NCI-H1436 treated with DMSO at 0.1 percent for 48 hours (cell line): ENCODE measurements around the gene ZRANB1.
A peak's percentile ranks its signal among the peaks of the same experiment; 100 is the strongest.
"Not testable (repeated sequence)": the region's sequence is repeated elsewhere in the genome, so short reads cannot be mapped to it uniquely, and the experiment has no call there.

Source experiments
- DNase-seq: peaks from one replicate; lab custom pipeline; 2025; lab: John Stamatoyannopoulos, UW

ZRANB1 gene

DNA sequence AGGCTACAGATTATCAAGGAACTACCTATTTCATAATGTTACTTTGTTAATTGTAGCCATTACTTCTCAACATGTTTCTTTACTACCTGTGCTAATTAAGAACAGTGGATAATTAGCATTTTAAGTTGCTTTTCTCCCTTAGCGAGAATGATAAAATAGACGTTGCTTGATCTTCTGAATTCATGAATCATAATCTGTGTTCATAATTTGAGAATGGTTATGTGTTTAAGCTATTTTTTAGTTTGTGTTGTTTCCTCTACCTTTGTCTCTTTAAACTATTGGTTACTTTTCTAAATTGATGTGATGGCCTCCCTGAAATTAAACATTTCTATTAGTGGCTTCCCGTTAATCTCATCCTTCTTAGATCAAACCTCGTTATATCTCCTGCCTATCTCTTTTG is at the start of gene ZRANB1:
ZRANB1 (plus strand) TSS at position 301 of the 400 bp plus-strand sequence. CDS start 371 bp downstream, outside the sequence.
- DNase-seq, result no peak

DNA sequence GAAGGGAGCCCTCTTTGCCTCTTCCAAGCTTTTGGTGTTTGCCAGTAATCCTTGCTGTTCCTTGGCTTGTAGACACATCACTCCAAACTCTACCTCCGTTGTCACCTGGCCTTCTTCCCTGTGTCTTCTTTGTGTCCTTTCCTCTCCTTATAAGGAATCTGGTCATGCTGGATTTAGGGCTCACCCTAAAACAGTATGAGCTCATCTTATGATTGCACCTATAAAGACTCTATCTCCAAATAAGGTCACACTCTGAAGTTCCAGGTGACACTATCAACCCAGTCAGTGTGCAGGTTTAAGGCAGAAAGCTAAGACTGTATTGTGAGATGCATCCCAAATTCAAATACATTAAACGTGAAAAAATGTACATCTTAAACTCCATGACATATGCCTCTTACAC is 49.0 kb upstream of the ZRANB1 start:
- DNase-seq, result no peak

DNA sequence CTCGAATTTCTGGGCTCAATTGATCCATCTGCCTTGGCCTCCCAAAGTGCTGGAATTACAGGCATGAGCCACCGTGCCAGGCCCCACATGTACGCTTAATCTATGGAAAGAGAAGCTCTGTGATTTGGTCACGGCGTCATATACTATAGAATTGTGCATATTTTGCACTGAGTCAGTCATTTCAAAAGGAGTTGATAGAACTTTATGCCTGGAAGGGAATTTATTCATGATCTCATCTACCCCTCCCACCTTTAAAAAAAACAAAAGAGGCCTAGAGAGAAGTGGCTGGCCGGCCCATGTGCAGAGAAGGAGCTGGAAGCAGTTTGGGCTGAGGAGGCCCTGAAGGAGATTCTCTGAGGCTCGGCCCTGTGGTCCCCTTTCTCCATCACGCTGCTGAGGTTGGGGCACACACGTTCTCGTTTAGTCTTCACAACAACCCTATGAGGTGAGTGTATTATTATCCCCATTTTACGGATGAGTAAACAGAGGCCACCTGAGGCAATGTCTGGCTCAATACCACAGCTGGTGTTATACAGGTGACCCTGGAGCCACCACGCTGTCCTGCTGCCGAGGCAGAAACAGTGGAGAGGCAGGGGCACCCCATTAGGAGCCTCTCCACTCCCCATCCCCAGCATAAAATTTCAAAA is 47.2 kb upstream of the ZRANB1 start:
- DNase-seq, result no peak

DNA sequence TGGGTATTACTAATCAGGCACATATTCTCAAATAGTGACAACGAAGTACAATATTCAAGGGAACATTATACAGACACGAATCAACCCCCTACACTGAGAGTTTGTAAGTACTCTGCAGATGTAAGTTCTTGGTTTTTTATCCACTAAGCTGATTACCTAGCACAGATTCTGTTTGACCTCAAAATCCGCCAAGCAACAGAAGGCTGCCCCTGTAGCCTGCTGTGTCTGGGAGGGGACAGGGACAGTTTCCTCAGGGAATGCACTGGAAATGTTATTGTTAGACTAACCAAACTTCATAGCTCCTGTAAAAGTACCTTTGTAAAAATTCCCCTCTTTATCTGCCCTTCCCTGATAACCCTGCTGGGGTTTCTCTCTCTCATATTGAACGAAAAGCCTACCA is 45.2 kb upstream of the ZRANB1 start:
- no peak for DNase-seq

- no peak for DNase-seq
These were observed 43.5 kb upstream of the ZRANB1 start for GRCh38 chr10:124898471-124898870.

DNA sequence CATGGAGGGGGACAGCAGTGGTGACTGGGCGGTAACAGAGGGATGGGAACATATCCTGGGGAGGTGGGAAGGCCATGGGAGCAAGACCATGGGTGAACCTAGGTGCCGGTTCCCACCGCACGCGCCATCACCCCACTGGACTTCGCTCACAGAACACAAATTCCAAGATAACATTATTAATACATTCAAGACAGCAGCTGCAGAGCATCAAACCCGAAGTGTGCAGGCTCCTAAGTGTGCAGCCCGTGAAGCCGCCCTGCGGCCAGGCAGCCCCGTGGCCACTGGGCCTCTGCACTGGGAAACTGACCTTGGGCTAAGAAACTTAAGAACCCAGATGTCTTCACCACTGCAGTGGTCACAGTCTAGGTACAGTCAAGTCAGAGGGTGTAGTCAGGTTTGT is 42.8 kb upstream of the ZRANB1 start:
- no peak for DNase-seq

DNA sequence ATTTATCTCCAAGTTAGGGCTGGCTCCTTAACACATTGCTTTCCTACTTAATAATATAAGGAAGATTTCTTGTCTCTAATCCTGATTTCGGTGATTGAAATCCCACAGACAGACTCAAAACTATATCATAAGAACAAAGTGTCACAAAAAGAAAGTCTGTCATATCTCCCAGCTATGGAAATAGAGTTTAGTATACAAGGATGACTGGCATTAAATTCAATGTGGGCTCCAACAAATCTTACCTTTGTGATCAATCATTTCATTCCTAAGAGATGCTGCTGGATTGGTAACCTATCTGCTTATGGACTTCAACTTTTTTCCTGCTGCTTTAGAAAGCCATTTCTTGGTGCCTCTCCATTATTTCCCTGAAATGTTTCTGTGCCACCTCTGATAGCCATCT is 39.5 kb upstream of the ZRANB1 start:
- no peak for DNase-seq

- DNase-seq, result no peak
These were observed 38.8 kb upstream of the ZRANB1 start for GRCh38 chr10:124903111-124903510.

- no peak for DNase-seq
These were observed 37.1 kb upstream of the ZRANB1 start for GRCh38 chr10:124904796-124905195.

DNA sequence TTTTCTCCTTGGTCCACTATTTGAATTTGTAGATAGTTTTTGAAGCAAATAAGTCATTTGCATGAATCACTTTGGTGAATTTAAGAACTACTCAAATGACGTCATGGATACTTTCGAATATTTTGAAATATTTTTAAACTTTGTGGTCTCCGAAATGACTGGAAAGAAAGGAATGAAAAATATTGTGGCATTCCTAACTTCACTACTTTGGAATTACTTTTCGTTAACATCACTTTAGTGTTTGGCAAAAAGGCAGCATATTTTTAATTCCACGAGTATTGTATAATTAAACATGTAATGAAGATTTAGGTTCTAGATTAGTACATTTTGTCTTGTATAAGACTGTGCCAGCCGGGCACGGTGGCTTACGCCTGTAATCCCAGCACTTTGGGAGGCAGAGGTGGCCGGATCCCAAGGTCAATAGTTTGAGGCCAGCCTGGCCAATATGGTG is 35.3 kb upstream of the ZRANB1 start:
- no peak for DNase-seq

DNA sequence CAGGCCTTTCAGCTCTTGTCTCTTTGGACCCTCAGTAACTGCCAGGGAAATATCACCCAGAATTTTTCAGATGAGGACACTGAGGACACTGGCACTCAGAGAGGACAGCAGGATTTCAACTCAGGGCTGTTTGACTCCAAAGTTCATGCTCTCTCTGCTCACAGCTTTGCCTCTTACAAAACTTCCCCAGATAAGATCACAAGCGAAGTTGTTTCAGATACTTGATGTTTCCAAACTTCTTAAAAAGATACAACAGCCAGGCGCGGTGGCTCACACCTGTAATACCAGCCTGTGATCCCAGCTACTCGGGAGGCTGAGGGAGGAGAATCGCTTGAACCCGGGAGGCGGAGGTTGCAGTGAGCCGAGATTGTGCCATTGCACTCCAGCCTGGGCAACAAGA is 32.4 kb upstream of the ZRANB1 start:
- no peak for DNase-seq

DNA sequence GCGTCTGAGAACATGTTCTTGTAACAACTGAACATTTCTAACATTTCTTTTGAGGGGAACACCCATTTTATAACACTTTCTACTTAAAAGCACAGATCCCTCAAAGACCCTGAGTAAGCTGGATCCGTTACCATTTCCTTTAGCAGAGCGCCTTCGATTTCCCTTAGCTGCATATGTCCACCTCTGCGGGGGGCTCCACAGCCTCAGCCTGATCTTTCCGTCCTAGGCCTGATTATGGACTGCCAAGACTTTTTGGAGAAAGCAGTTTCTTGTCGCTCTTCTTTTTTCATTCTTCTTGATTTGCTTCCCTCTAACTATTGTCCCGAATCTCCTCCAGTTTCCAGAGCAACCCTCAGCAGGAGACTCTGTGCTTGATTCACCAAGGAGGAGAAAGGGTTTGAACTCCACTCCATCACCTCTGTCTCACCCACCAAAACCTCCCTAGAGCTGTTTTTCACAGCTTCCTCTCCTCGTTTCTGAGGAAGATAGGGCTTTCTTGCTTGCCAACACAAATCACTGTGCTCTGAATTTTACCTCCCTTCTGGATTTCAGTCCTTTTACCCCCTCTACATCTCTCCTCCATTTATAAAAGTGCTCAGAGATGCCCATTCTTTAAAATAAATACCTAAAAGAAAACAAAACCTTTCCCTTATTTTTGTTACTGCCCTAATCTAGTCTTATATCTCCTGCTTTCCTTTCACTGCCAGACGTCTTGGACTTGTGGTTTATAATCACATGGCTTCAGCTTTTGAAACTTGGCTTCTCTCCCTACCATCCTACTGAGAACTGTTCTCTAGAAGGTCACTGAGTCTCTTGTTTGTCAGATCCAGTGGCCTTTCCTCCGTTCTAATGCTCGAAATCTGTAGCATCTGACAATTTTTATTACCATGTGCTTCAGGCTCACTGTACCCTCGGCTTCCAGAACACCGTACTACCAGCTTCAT is 30.5 kb upstream of the ZRANB1 start:
- DNase-seq, result no peak

DNA sequence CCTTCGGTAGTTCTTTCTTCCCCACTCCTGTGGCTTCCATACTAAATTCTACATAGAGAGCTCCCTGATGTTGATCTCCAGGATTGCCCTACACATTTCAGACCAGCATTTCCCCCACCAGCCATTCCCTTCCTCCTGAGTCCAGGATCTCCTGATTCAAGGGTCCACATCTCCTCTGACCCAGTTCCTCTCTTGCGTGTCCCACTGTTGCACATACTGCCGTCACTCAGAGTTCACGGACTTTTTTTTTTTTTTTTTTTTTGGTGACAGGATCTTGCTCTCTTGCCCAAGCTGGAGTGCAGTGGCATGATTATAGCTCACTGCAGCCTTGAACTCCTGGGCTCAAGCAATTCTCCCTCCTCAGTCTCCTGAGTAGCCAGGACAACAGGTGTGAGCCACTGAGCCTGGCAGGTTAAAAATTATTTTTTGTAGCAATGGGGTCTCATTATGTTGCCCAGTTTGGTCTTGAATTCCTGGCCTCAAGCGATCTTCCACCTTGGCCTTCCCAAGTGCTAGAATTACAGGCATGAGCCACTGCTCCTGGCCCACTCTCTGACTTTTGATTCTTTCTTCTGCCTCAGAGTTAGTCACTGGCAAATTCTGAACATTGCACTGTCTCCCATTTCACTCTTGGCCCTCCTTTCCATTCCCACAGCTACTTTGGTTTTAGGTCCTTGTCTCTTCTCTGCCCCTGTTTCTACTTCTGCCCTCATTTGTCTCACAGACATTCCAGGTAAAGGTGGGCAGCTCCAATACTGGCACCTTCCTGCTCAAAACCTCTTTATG is 29.6 kb upstream of the ZRANB1 start:
- DNase-seq, result no peak

- no peak for DNase-seq
These were observed 28.8 kb upstream of the ZRANB1 start for GRCh38 chr10:124913167-124913566.

DNA sequence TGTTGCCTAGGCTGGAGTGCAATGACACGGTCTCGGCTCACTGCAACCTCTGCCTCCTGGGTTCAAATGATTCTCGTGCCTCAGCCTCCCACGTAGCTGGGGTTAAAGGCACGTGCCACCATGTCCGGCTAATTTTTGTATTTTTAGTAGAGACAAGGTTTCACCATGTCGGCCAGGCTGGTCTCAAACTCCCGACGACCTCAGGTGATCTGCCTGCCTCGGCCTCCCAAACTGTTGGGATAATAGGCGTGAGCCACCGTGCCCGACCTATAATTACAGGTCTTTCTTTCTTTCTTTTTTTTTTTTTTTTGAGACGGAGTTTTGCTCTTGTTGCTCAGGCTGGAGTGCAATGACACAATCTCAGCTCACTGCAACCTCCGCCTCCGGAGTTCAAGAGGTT is 27.5 kb upstream of the ZRANB1 start:
- not testable (repeated sequence) for DNase-seq

- no peak for DNase-seq
These were observed 25.8 kb upstream of the ZRANB1 start for GRCh38 chr10:124916098-124916584.

GRCh38 chr10:124916585-124917427 is 25.1 kb upstream of the ZRANB1 start:
- peak; percentile 91 for DNase-seq

GRCh38 chr10:124917428-124918190 is 24.3 kb upstream of the ZRANB1 start:
- DNase-seq, result no peak

DNA sequence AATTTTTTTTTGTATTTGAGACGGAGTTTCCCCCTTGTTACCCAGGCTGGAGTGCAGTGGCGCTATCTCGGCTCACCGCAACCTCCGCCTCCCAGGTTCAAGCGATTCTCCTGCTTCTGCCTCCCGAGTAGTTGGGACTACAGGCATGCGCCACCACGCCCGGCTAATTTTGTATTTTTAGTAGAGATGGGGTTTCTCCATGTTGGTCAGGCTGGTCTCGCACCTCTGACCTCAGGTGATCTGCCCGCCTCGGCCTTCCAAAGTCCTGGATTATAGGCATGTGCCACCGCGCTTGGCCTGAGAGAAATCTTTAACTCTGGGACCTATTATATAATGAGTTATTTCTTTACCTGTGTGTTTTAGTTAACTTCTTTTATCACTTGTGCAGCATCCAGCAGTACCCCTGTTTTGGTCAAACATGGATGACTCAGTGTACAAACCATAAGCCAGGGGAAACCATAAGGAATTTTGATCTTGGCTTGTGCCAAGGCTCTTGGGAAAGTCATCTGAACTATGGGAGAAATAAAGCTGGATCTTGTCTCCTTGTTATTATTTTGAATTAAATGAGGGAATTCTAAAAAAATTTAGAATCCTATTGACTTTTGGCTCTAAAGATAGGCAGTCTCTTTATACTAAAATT is 23.6 kb upstream of the ZRANB1 start:
- no peak for DNase-seq

- DNase-seq, result no peak
These were observed 23.0 kb upstream of the ZRANB1 start for GRCh38 chr10:124918906-124919305.
